Erythroblast (primary cell): ENCODE data around the gene AQP6.

ENCODE experiments used
- GATA1 ChIP-seq: IDR thresholded peaks from 2 replicates; pipeline ENCODE4 v1.6.1; 2011; ENCODE audit warnings: low read depth, mild to moderate bottlenecking, control low read depth, low read length, moderate library complexity
- POLR2A ChIP-seq: IDR thresholded peaks from 2 replicates; pipeline ENCODE4 v1.6.1; 2011; ENCODE audit warnings: mild to moderate bottlenecking, low read length

DNA sequence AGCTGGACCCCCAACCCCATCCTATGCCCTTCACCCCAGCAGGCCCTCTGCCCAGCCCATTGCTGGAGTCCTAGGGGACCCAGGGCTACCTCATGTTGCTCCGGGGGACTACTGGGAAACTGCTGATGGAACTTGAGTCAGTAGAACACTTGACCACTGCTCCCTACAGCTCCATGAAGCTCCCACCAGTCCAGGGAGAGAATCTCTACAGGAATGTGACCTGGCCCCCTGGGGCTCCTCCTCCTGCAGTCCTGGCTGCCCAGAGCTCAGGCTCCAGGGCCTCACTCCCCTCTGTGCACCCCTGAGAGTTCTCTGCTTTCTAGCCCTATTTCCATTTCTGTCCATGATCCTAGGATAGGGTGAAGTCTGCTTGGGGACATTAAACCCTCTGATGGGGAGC, 33.0 kb upstream of the AQP6 start:
- TF ChIP-seq POLR2A (no peak), GATA1 (no peak)
